Measurements from ENCODE around the gene AMOTL2.

Gene AMOTL2

DNA sequence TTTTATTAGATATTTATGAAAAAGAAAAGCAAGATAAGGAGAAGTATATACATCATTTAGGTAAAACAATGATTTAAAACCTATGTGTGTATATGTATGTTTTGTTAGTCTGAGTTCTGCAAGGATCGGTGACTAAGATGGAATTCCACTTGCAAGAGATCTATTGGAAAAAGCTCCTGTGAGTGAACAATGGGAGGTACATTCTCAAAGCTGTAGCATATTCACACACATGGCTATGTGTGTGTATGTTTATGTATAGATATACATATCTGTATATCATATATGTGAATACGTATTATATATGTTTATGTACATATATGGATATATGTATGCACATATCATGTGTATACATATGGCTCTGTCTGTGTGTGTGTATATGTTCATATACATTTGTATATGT lies 54.3 kb downstream of the AMOTL2 start:
- Histone ChIP-seq H3K27ac (ENCODE audit: insufficient read depth, low read length, poor library complexity, severe bottlenecking) (no peak overlapping the region), H3K27me3 (replicated peaks; ENCODE audit: control insufficient read depth, insufficient read depth, low read length, poor library complexity, severe bottlenecking) (no peaks in the 10 kb centered on the region), H3K4me3 (ENCODE audit: insufficient read depth, low read depth, low read length, poor library complexity, severe bottlenecking) (no peak overlapping the region), H3K4me1 (ENCODE audit: control insufficient read depth, insufficient read depth, low read length, poor library complexity, severe bottlenecking) (no peaks in the 10 kb centered on the region), H3K36me3 (ENCODE audit: control insufficient read depth, insufficient read depth, low read length) (no peaks in the 10 kb centered on the region), H3K9me3 (ENCODE audit: control insufficient read depth, low read length) (no peaks in the 10 kb centered on the region)
- DNase-seq = no peak

DNA sequence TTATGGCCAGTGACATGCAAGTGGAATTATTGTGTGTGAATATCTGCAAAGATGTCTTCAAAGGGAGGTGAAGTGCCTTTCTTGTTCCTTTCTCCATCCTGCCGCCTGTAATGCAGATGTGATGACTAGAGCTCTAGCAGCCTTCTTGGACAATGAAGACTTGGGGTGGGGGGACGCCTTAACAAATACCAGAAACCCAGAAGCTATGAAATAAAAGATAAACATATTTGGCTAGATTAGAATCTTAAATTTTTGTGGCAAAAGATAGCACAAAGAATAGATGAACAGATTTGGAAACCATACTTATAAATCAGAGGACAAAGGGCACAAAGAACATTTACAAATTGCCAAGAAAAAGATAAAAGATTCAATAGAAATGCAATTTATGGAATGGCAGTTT lies 56.1 kb downstream of the AMOTL2 start:
- H3K36me3 ChIP-seq (ENCODE audit: control insufficient read depth, insufficient read depth, low read length) = no peaks in the 10 kb centered on the region
- no peak for DNase-seq
- peaks cover 5% of the 10 kb centered on the region for H3K4me1 ChIP-seq (ENCODE audit: control insufficient read depth, insufficient read depth, low read length, poor library complexity, severe bottlenecking)
- H3K27me3 ChIP-seq (replicated peaks; ENCODE audit: control insufficient read depth, insufficient read depth, low read length, poor library complexity, severe bottlenecking) = peaks cover 4% of the 10 kb centered on the region
- no peaks in the 10 kb centered on the region for H3K9me3 ChIP-seq (ENCODE audit: control insufficient read depth, low read length)
- H3K27ac ChIP-seq (ENCODE audit: insufficient read depth, low read length, poor library complexity, severe bottlenecking) = no peak overlapping the region
- H3K4me3 ChIP-seq (ENCODE audit: insufficient read depth, low read depth, low read length, poor library complexity, severe bottlenecking) = no peak overlapping the region

DNA sequence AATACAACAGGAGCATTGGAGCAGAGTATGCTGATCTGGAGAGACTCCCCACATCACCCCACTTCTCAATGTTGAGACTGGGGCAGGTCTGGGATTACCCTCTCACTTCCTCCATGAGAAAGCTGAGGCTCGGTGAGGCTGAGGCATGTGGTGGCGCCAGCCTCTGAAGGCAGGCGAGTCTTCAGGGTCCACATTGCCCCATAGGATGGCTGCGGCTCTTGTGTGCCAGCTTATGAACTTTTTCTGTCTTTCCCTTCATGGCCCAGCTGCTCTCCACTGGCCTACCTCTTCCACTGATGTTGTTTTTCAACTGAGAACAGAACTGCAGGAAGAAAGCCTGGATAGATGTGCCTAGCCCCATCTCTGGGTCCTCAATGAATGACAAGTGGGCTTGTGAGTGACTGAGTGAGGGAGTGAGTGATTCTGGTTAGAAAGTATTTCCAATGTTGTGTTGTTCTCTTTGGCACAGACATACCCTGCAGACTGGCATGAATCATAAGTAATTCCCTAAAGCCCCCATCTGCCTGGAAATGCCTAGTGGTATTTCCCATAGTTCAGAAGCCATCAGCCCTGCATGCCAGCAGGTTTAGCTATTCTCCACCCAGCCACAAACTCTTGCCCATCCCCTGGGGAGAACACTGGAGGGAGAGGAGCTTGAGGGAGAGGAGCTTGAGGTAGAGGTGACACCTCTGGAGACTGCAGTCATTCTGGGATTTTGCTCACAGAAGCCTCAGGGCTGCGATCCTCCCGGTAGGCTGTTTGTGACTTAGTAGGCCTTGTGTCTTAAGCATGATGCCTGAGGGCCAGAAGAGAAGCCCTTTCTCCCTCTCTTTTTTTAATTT lies 56.9 kb downstream of the AMOTL2 start:
- Histone ChIP-seq H3K4me1 (ENCODE audit: control insufficient read depth, insufficient read depth, low read length, poor library complexity, severe bottlenecking) (peaks cover 5% of the 10 kb centered on the region), H3K4me3 (ENCODE audit: insufficient read depth, low read depth, low read length, poor library complexity, severe bottlenecking) (no peak overlapping the region), H3K27me3 (replicated peaks; ENCODE audit: control insufficient read depth, insufficient read depth, low read length, poor library complexity, severe bottlenecking) (peaks cover 11% of the 10 kb centered on the region), H3K27ac (ENCODE audit: insufficient read depth, low read length, poor library complexity, severe bottlenecking) (no peak overlapping the region), H3K36me3 (ENCODE audit: control insufficient read depth, insufficient read depth, low read length) (no peaks in the 10 kb centered on the region), H3K9me3 (ENCODE audit: control insufficient read depth, low read length) (no peaks in the 10 kb centered on the region)
- no peak for DNase-seq

DNA sequence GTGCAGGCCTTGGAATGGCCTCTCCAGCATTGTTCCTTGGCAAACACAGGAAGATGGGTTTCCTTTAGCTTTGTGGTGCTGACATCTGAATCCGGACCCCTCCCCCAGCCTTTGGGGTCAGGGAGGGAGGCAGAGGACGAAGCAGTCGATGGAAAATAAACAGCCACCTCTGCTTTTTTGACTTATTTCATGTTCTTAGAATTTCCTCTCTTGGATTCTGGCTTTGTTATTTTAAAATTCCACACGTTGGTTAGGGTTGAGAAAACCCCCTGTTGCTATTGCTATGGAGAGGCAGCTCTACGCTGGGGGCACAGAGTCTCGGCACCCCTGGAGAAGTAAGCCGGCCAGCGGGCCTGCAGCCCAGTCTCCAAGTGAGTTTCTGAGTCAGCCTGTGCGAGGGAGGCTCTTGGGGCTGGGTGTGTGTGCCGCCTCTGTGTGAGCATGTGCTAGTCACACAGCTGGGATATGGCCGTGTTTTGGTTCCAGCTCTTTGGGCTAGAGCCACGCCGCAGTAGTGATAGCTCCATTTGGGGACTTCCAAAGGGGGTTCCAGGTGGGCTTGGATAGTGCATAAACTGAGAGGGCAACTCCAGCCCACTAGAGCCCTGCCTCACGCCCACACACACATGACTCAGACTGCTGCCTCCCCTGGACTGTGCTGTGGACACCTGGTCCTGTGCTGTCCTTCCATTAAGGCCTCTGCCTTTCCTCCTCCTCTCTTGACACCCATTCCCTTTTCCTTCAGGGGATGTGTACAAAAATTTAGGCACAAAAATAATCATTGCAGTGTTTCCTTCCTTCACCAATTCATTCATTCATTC lies 58.8 kb downstream of the AMOTL2 start:
- H3K4me1 ChIP-seq (ENCODE audit: control insufficient read depth, insufficient read depth, low read length, poor library complexity, severe bottlenecking) = peaks cover 5% of the 10 kb centered on the region
- H3K4me3 ChIP-seq (ENCODE audit: insufficient read depth, low read depth, low read length, poor library complexity, severe bottlenecking) = no peak overlapping the region
- H3K27me3 ChIP-seq (replicated peaks; ENCODE audit: control insufficient read depth, insufficient read depth, low read length, poor library complexity, severe bottlenecking) = peaks cover 11% of the 10 kb centered on the region
- no peaks in the 10 kb centered on the region for H3K36me3 ChIP-seq (ENCODE audit: control insufficient read depth, insufficient read depth, low read length)
- no peak overlapping the region for H3K27ac ChIP-seq (ENCODE audit: insufficient read depth, low read length, poor library complexity, severe bottlenecking)
- DNase-seq = no peak
- H3K9me3 ChIP-seq (ENCODE audit: control insufficient read depth, low read length) = no peaks in the 10 kb centered on the region

DNA sequence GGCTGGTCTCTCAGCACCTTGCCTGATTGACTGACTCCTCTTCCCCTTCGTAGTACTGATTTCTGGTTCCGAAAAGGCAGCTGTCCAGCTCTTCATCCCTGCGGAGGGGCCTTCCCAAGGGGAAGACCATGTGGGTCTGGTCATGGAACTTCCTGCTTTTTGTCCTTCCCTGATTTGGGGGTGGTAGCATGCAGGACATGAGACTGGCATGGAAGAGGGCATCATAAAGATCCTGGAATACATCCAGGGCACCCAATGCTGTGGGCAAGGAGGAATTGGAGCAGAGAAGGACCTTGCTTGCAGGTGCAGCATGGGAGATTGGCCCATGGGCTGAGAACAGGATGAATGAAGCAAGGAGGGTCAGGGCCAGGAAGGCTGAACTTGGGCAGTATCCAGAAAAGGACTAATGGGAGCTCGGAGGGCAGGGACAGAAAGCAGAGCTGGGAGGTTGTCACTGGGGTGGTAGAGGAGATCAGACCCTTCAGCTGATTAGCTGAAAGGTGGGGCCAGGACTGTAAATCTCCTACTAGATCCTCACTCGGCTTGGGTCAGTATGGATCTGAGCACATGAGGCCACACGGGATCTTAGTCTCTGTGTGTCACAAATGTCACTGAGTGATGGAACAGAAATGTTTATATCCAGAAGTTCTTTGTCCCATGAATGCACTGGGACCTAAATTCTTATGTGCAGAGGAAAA lies 59.5 kb downstream of the AMOTL2 start:
- peaks cover 5% of the 10 kb centered on the region for H3K4me1 ChIP-seq (ENCODE audit: control insufficient read depth, insufficient read depth, low read length, poor library complexity, severe bottlenecking)
- H3K4me3 ChIP-seq (ENCODE audit: insufficient read depth, low read depth, low read length, poor library complexity, severe bottlenecking) = no peak overlapping the region
- DNase-seq = no peak
- H3K27ac ChIP-seq (ENCODE audit: insufficient read depth, low read length, poor library complexity, severe bottlenecking) = no peak overlapping the region
- H3K9me3 ChIP-seq (ENCODE audit: control insufficient read depth, low read length) = no peaks in the 10 kb centered on the region
- H3K36me3 ChIP-seq (ENCODE audit: control insufficient read depth, insufficient read depth, low read length) = no peaks in the 10 kb centered on the region
- H3K27me3 ChIP-seq (replicated peaks; ENCODE audit: control insufficient read depth, insufficient read depth, low read length, poor library complexity, severe bottlenecking) = peaks cover 11% of the 10 kb centered on the region

DNA sequence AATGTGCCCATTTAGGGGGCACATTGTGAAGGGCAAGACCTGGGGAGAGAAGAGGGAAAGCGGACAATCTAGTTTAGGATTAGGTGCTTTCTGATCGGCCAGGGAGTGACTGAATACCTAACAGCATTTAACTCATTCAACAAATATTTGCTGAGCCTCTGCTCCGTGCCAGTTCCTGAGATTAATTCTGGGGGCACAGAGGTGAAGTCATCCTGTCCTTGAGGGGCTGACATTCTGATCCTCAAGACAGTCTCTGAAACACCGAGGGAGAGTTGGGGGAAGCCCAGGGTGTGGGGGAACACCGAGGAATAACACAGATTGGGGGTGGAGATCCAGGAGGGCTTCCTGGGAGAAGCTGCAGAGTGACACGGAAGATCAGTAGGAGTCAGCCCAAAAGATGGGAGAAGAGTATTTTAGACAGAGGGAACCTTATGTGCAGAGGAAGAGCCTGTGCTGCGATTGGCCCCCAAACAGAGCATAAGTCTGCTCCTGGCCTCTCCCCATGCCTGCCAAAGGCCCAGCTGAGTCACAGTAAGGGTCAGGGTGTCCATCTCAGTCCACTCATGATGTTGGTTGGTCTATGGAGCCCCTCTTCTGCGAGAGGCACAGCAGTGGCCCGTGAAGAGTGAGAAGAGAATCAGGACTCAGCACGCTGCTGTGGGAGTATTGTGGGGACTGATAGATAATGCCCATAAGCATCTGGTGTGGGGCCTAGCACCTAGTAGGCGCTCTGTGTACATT lies 60.2 kb downstream of the AMOTL2 start:
- peaks cover 5% of the 10 kb centered on the region for H3K4me1 ChIP-seq (ENCODE audit: control insufficient read depth, insufficient read depth, low read length, poor library complexity, severe bottlenecking)
- no peak overlapping the region for H3K4me3 ChIP-seq (ENCODE audit: insufficient read depth, low read depth, low read length, poor library complexity, severe bottlenecking)
- no peak overlapping the region for H3K27ac ChIP-seq (ENCODE audit: insufficient read depth, low read length, poor library complexity, severe bottlenecking)

DNA sequence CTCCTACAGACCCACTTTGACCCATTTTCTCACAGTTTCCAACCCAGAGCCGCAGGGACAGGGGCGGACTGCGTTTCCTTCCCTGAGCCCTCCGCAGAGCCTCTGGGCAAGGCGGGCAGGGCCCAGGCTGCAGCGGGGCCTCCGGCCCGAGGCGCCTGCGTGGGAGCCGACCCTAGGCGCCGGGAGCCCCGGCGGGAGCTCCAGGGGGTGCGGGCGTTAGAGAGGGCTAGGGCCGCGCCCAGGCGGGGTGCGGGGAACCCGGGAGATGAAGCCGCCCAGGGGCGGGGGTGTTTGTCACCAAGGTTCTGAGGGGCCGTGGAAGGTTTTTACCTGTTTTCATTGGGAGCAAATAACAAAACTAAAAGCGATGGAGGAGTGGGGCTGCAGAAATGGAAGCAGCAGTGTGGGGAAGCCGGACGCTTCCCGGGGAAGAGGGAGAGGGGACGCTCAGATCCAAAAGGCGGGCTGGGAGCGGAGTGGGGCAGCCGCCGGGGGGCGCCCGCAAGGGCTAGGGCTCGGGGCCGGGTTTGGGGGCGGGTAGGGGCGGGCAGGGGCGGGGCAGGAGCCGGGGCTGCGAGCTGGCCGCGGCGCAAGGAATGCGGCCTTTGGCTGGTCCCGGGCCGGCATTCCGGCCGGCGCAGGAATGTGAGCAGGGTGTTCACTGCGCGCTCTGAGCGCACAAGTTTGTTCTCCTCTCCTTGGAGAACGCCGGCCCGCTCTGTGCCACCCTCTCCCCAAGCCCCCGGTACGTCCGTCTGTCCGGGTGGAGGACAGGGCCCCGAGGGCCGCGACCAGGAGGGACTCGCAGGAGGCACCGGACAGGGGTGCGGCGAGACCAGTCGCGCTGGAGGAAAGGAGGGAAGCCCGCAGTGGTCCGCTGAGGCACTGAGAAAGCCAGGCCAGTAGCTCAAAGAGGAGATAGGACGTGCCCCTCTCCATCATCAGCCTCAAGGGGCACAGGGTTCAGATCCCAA lies 61.1 kb downstream of the AMOTL2 start:
- DNase-seq = no peak
- H3K4me1 ChIP-seq (ENCODE audit: control insufficient read depth, insufficient read depth, low read length, poor library complexity, severe bottlenecking) = peaks cover 5% of the 10 kb centered on the region

More for the DNA sequence above, 60.2 kb downstream of the AMOTL2 start:
- H3K27me3 ChIP-seq (replicated peaks; ENCODE audit: control insufficient read depth, insufficient read depth, low read length, poor library complexity, severe bottlenecking) = peaks cover 11% of the 10 kb centered on the region
- no peaks in the 10 kb centered on the region for H3K9me3 ChIP-seq (ENCODE audit: control insufficient read depth, low read length)
- DNase-seq = no peak
- no peaks in the 10 kb centered on the region for H3K36me3 ChIP-seq (ENCODE audit: control insufficient read depth, insufficient read depth, low read length)

DNA sequence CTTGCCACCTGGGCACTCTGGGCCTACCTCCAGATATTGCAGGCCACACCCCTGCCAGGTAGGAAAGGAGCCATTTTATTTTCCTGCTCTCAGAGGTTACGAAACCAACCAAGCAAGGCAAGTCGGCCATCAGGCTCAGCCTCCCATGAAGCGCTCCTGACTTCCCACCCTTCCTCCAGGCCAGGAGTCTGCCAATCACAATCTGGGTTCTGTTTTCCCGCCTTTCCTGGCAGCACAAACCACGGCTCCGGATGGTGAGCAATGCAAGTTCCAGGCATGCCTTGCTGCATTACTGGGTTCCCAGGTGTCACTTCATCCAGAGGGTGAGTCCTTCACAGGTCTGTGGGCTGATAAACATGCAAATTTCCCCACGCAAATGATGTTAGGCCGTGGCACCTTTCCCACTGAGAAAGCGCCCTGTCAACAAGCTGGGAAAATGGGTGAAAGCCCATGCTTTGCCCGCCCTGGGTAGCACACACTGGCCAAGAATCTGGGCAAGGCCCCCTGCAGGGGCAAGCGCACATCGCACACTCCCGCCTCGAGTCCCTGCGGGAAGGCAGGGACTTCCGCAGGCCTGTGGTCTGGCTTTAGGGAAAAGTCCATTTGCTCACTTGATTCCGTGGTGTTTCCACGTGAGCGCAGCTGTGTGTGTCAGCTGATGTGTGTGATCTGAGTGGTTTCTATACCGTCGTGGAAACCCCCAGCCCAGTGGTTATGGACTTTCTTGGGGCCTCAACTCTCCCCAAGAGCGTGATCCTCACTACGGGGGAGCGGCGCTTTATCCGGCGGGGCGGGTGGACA lies 62.0 kb downstream of the AMOTL2 start:
- no peak overlapping the region for H3K4me3 ChIP-seq (ENCODE audit: insufficient read depth, low read depth, low read length, poor library complexity, severe bottlenecking)
- H3K9me3 ChIP-seq (ENCODE audit: control insufficient read depth, low read length) = no peaks in the 10 kb centered on the region
- peak in 1 of 3 donors; percentile 5 for DNase-seq
- H3K27ac ChIP-seq (ENCODE audit: insufficient read depth, low read length, poor library complexity, severe bottlenecking) = no peak overlapping the region
- H3K27me3 ChIP-seq (replicated peaks; ENCODE audit: control insufficient read depth, insufficient read depth, low read length, poor library complexity, severe bottlenecking) = peaks cover 11% of the 10 kb centered on the region
- peaks cover 5% of the 10 kb centered on the region for H3K4me1 ChIP-seq (ENCODE audit: control insufficient read depth, insufficient read depth, low read length, poor library complexity, severe bottlenecking)
- H3K36me3 ChIP-seq (ENCODE audit: control insufficient read depth, insufficient read depth, low read length) = no peaks in the 10 kb centered on the region

More for the DNA sequence above, 61.1 kb downstream of the AMOTL2 start:
- peak overlapping the region; percentile 39 for H3K4me3 ChIP-seq (ENCODE audit: insufficient read depth, low read depth, low read length, poor library complexity, severe bottlenecking)
- H3K27me3 ChIP-seq (replicated peaks; ENCODE audit: control insufficient read depth, insufficient read depth, low read length, poor library complexity, severe bottlenecking) = peaks cover 11% of the 10 kb centered on the region
- H3K36me3 ChIP-seq (ENCODE audit: control insufficient read depth, insufficient read depth, low read length) = no peaks in the 10 kb centered on the region
- H3K27ac ChIP-seq (ENCODE audit: insufficient read depth, low read length, poor library complexity, severe bottlenecking) = no peak overlapping the region
- H3K9me3 ChIP-seq (ENCODE audit: control insufficient read depth, low read length) = no peaks in the 10 kb centered on the region

Data from effector memory CD4-positive, alpha-beta T cell (primary cell).